K562 (cell line): ENCODE data around the gene SLC39A13. TPM values are rescaled to one million over a fixed set of nuclear protein-coding genes. Genes with fewer than 3 reads are reported as not detected.

ENCODE experiments used
- ADNP ChIP-seq: fragments of 200-800 bp; sonication (Bioruptor generic); IDR thresholded peaks from 2 replicates; pipeline ENCODE4 v1.6.1; 2016; ENCODE audit warnings: missing genetic modification characterization, missing compliant biosample characterization
- CGGBP1 ChIP-seq: fragments of 250-450 bp; sonication (Bioruptor Pico); IDR thresholded peaks from 2 replicates; pipeline ENCODE4 v1.9.0; 2021; ENCODE audit warnings: mild to moderate bottlenecking
- FOXP1 ChIP-seq: sonication (generic); formaldehyde crosslinking; IDR thresholded peaks from 2 replicates; pipeline ENCODE4 v1.8.0; 2022; ENCODE audit warnings: mild to moderate bottlenecking, missing genetic modification reagents
- HDAC2 ChIP-seq: fragments of 450-650 bp; IDR thresholded peaks from 2 replicates; pipeline ENCODE4 v1.6.1; 2016; ENCODE audit warnings: mild to moderate bottlenecking
- HDAC8 ChIP-seq: fragments of 450-650 bp; IDR thresholded peaks from 2 replicates; pipeline ENCODE4 v1.6.1; 2016; ENCODE audit warnings: mild to moderate bottlenecking, missing genetic modification characterization, moderate library complexity, missing compliant biosample characterization
- KDM4B ChIP-seq, 2 experiments: fragments of 450-650 bp in 1 of 2; sonication (generic) in 1 of 2; IDR thresholded peaks; 2 replicates each; pipeline ENCODE4 v1.6.1; 2016 to 2017; ENCODE audit warnings: borderline replicate concordance in 2 of 2, antibody characterized with exemption in 1 of 2, low read depth in 1 of 2, mild to moderate bottlenecking in 1 of 2
- MTA2 ChIP-seq: fragments of 450-650 bp; IDR thresholded peaks from 2 replicates; pipeline ENCODE4 v1.6.1; 2016; ENCODE audit warnings: low read depth
- NCOA2 ChIP-seq, 2 experiments: fragments of 450-650 bp; IDR thresholded peaks; 2 replicates each; pipeline ENCODE4 v1.6.1; 2018; ENCODE audit warnings: mild to moderate bottlenecking in 2 of 2, moderate library complexity in 1 of 2; ENCODE audit not compliant: partially characterized antibody in 2 of 2
- NR2C2 ChIP-seq, 2 experiments: fragments of 200-800 bp in 1 of 2; sonication (Bioruptor generic) in 1 of 2; sonication (generic) in 1 of 2; formaldehyde crosslinking in 1 of 2; IDR thresholded peaks; 2 replicates each; pipeline versions ENCODE4 v1.6.1 to v1.8.0; 2016 to 2022; ENCODE audit warnings: mild to moderate bottlenecking in 1 of 2, missing compliant biosample characterization in 1 of 2, missing genetic modification characterization in 1 of 2, missing genetic modification reagents in 1 of 2
- PCBP1 ChIP-seq: fragments of 200-400 bp; formaldehyde crosslinking; IDR thresholded peaks from 2 replicates; pipeline ENCODE4 v1.6.1; 2018; ENCODE audit warnings: mild to moderate bottlenecking, low read depth, low read length; ENCODE audit not compliant: poor library complexity, severe bottlenecking
- REST ChIP-seq, 2 experiments: fragments of 450-650 bp; formaldehyde crosslinking in 1 of 2; IDR thresholded peaks; 2 replicates each; pipeline versions ENCODE4 v1.4.0 to v1.6.1; 2014 to 2020; ENCODE audit warnings: mild to moderate bottlenecking in 2 of 2, borderline replicate concordance in 1 of 2, low read depth in 1 of 2
- RUNX1 ChIP-seq: sonication (generic); IDR thresholded peaks from 2 replicates; pipeline ENCODE4 v1.6.1; 2016; ENCODE audit warnings: antibody characterized with exemption, low read depth
- polyA plus RNA-seq, 8 experiments: library from polyadenylated mRNA; depleted of rRNA in 4 of 8; stranded (reverse) in 5 of 8; unstranded in 3 of 8; fragments of >200 nt; fragmentation: Nextera tagmentation in 2 of 8; fragmentation: Illumina TruSeq in 1 of 8; extraction: Ambion mirVana in 2 of 8; extraction: Trizol in 1 of 8; gene quantifications; 2 replicates each; pipeline versions ENCODE4 v1.2.1 to v1.2.3, GENCODE V29; 2011 to 2014; ENCODE audit warnings: inconsistent platforms in 1 of 8, missing spikeins in 1 of 8
- total RNA-seq, 7 experiments: library from RNA; depleted of rRNA in 6 of 7; stranded (reverse); fragments of >200 nt in 6 of 7; fragmentation: Illumina TruSeq in 2 of 7; extraction: Trizol in 2 of 7; gene quantifications; 2 replicates each; pipeline versions ENCODE4 v1.2.1 to v1.2.3, GENCODE V29; 2011 to 2021; ENCODE audit warnings: low replicate concordance in 1 of 7
- TF ChIP-seq, protein P1 (sequence below): sonication (generic); formaldehyde crosslinking; IDR thresholded peaks from 2 replicates; pipeline ENCODE4 v1.4.0; 2020; ENCODE audit warnings: mild to moderate bottlenecking, missing genetic modification reagents
- TF ChIP-seq, protein P2 (sequence below): fragments of 200-800 bp; sonication (Bioruptor generic); IDR thresholded peaks from 2 replicates; pipeline ENCODE4 v1.6.1; 2017; ENCODE audit warnings: missing genetic modification characterization, missing compliant biosample characterization

SLC39A13 gene
- total and polyA plus RNA-seq, 9 of the 15 experiments (the other 6 are each of a cell fraction or from before 2014, with no cell fraction given) = 0.17 to 15.9 (median 3.2) TPM

GRCh38 chr11:47399860-47400767 lies 8.3 kb upstream of the SLC39A13 start (continued):
- TF ChIP-seq KDM4B (IDR thresholded peaks at IDR 0.05; ENCODE audit: borderline replicate concordance in 2 of 2, low read depth in 1 of 2) (no peak), HDAC8 (tag) (no peak), CGGBP1 (no peak), ADNP (peak; percentile 74), NCOA2 (IDR thresholded peaks at IDR 0.05; ENCODE audit: partially characterized antibody in 2 of 2) (no peak), HDAC2 (peak; percentile 76; the same call in 1 of the 2 replicates), FOXP1 (no peak), MTA2 (no peak), REST (IDR thresholded peaks at IDR 0.05; ENCODE audit: borderline replicate concordance) (no peak), REST (CRISPR knock-in tag; IDR thresholded peaks at IDR 0.05; ENCODE audit: low read depth) (no peak), RUNX1 (no peak), NR2C2 (CRISPR knock-in tag; IDR thresholded peaks at IDR 0.05) (no peak), NR2C2 (tag; IDR thresholded peaks at IDR 0.05) (no peak), PCBP1 (no peak)
- TF ChIP-seq, protein P1, sequence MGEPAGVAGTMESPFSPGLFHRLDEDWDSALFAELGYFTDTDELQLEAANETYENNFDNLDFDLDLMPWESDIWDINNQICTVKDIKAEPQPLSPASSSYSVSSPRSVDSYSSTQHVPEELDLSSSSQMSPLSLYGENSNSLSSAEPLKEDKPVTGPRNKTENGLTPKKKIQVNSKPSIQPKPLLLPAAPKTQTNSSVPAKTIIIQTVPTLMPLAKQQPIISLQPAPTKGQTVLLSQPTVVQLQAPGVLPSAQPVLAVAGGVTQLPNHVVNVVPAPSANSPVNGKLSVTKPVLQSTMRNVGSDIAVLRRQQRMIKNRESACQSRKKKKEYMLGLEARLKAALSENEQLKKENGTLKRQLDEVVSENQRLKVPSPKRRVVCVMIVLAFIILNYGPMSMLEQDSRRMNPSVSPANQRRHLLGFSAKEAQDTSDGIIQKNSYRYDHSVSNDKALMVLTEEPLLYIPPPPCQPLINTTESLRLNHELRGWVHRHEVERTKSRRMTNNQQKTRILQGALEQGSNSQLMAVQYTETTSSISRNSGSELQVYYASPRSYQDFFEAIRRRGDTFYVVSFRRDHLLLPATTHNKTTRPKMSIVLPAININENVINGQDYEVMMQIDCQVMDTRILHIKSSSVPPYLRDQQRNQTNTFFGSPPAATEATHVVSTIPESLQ (CRISPR knock-in tag) = no peak
- TF ChIP-seq, protein P2, sequence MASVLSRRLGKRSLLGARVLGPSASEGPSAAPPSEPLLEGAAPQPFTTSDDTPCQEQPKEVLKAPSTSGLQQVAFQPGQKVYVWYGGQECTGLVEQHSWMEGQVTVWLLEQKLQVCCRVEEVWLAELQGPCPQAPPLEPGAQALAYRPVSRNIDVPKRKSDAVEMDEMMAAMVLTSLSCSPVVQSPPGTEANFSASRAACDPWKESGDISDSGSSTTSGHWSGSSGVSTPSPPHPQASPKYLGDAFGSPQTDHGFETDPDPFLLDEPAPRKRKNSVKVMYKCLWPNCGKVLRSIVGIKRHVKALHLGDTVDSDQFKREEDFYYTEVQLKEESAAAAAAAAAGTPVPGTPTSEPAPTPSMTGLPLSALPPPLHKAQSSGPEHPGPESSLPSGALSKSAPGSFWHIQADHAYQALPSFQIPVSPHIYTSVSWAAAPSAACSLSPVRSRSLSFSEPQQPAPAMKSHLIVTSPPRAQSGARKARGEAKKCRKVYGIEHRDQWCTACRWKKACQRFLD (CRISPR knock-in tag) = no peak
